OCI-LY3 (cell line): ENCODE data around the gene FAM118B.
A peak's percentile ranks its signal among the peaks of the same experiment; 100 is the strongest.

Source experiments
- H2AFZ ChIP-seq: fragments of 200-600, 300-600 bp; shearing (Covaris generic); 2 replicates; pipeline ENCODE4 v1.6.0; 2014; ENCODE audit warnings: antibody characterized with exemption, low read depth, low read length
- H3K27ac ChIP-seq: fragments of 200-600, 300-600 bp; sonication (generic); 2 replicates; pipeline ENCODE4 v1.5.1; 2014; ENCODE audit warnings: mild to moderate bottlenecking, low read length, moderate library complexity, mixed read lengths
- H3K27me3 ChIP-seq: fragments of 200-600, 300-600 bp; sonication (generic); 2 replicates; pipeline ENCODE4 v1.6.1; 2014; ENCODE audit warnings: low read depth, low read length, mixed read lengths
- H3K36me3 ChIP-seq: fragments of 200-600, 300-600 bp; sonication (generic); replicated peaks from 2 replicates; pipeline ENCODE3; 2014; ENCODE audit warnings: low read depth, low read length, mixed read lengths
- H3K4me1 ChIP-seq: fragments of 300-600, 200-600 bp; sonication (generic); 2 replicates; pipeline ENCODE4 v1.6.1; 2014; ENCODE audit warnings: low read length, mixed read lengths
- H3K4me2 ChIP-seq: fragments of 200-600, 300-600 bp; sonication (generic); 2 replicates; pipeline ENCODE4 v1.6.1; 2014; ENCODE audit warnings: low read length, mixed read lengths
- H3K4me3 ChIP-seq: fragments of 300-600, 200-600 bp; sonication (generic); 2 replicates; pipeline ENCODE4 v1.5.1; 2014; ENCODE audit warnings: antibody characterized with exemption, mild to moderate bottlenecking, low read length, moderate library complexity
- H3K79me2 ChIP-seq: fragments of 300-600, 200-600 bp; shearing (Covaris generic); 2 replicates; pipeline ENCODE4 v1.6.1; 2014; ENCODE audit warnings: mild to moderate bottlenecking, low read length, mixed read lengths
- H3K9ac ChIP-seq: fragments of 300-600, 200-600 bp; shearing (Covaris generic); 2 replicates; pipeline ENCODE4 v1.6.0; 2014; ENCODE audit warnings: mild to moderate bottlenecking, low read length, moderate library complexity
- H3K9me3 ChIP-seq: fragments of 200-600, 300-600 bp; shearing (Covaris generic); 2 replicates; pipeline ENCODE4 v1.6.1; 2014; ENCODE audit warnings: low read length, mixed read lengths; ENCODE audit not compliant: insufficient read depth
- H4K20me1 ChIP-seq: fragments of 200-600, 300-600 bp; sonication (generic); 2 replicates; pipeline ENCODE4 v1.6.1; 2016; ENCODE audit warnings: low read length, mixed read lengths; ENCODE audit not compliant: insufficient read depth
- EZH2phosphoT487 ChIP-seq: fragments of 200-600 bp; shearing (Covaris generic); IDR thresholded peaks from 2 replicates; pipeline ENCODE4 v1.6.1; 2018; ENCODE audit warnings: antibody characterized with exemption, mixed run types, low read depth
- TF ChIP-seq, protein P1 (sequence below): fragments of 200-600, 300-600 bp; sonication (generic); IDR thresholded peaks from 2 replicates; pipeline ENCODE4 v1.5.1; 2014; ENCODE audit warnings: antibody characterized with exemption, low read length, low read depth

FAM118B gene

DNA sequence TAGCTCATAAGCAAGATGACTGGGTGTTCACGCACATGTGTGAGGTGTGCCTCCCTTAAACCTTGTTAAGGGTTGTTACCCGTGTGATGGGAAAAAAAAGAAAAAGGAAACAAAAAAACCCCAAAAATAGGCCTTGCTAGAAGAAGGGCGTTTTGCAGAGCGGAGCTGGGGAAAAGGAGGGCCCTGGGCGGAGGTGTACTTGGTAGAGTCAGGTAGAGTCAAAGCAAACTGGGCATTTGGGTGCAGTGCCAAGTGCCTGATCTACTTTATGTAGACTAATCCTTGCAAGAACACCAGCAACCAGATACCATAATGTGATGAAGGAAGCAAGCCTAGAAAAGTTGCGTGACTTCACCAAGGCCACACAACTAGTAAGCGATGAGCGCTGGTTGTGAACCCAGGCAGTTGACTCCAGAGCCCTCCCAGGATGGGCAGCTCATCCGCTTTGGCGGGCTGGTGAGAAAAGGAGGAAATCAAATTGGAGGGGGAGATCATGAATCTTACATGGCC lies 70.1 kb downstream of the FAM118B start:
- Histone ChIP-seq H3K4me3 (no peak overlapping the region), H3K79me2 (peaks cover 4% of the 10 kb centered on the region; the same call in 1 of the 2 replicates), H3K9ac (no peak overlapping the region), H3K4me1 (peaks cover 13% of the 10 kb centered on the region), H3K9me3 (no peaks in the 10 kb centered on the region), H3K36me3 (peaks cover 11% of the 10 kb centered on the region), H4K20me1 (no peaks in the 10 kb centered on the region), H2AFZ (no peak overlapping the region), H3K4me2 (no peak overlapping the region), H3K27me3 (no peaks in the 10 kb centered on the region), H3K27ac (no peak overlapping the region)
- TF ChIP-seq, protein P1, sequence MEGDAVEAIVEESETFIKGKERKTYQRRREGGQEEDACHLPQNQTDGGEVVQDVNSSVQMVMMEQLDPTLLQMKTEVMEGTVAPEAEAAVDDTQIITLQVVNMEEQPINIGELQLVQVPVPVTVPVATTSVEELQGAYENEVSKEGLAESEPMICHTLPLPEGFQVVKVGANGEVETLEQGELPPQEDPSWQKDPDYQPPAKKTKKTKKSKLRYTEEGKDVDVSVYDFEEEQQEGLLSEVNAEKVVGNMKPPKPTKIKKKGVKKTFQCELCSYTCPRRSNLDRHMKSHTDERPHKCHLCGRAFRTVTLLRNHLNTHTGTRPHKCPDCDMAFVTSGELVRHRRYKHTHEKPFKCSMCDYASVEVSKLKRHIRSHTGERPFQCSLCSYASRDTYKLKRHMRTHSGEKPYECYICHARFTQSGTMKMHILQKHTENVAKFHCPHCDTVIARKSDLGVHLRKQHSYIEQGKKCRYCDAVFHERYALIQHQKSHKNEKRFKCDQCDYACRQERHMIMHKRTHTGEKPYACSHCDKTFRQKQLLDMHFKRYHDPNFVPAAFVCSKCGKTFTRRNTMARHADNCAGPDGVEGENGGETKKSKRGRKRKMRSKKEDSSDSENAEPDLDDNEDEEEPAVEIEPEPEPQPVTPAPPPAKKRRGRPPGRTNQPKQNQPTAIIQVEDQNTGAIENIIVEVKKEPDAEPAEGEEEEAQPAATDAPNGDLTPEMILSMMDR: no peak
- no peak for TF ChIP-seq EZH2phosphoT487

DNA sequence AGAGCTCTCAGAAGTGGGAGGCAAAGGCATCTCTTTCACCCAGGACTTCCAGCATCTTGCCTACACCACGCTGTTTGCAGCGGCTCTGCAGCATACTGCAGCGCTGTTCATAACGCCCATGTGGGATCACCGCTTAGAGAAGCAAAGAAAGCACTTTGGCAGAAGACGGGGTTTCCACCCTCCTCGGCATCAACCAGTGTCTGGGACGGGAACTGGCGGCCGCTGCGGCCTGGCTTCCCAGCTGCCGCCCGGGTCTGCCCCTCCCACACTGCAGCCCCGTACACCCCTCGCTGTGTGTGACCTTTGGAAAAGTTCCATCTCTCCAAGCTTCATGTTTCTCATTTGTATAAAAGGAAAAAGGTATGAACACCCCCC lies 70.8 kb downstream of the FAM118B start:
- H3K4me3 ChIP-seq: peak overlapping the region; percentile 97
- no peak overlapping the region for H3K27ac ChIP-seq
- H3K9me3 ChIP-seq: no peaks in the 10 kb centered on the region
- TF ChIP-seq, protein P1: no peak
- peaks cover 6% of the 10 kb centered on the region for H3K36me3 ChIP-seq
- H4K20me1 ChIP-seq: no peaks in the 10 kb centered on the region
- H3K4me2 ChIP-seq: peak overlapping the region; percentile 79
- peaks cover 4% of the 10 kb centered on the region; the same call in 1 of the 2 replicates for H3K79me2 ChIP-seq
- H3K27me3 ChIP-seq: no peaks in the 10 kb centered on the region
- peak overlapping the region; percentile 81 for H2AFZ ChIP-seq
- peak overlapping the region; percentile 71 for H3K9ac ChIP-seq
- peaks cover 13% of the 10 kb centered on the region for H3K4me1 ChIP-seq

DNA sequence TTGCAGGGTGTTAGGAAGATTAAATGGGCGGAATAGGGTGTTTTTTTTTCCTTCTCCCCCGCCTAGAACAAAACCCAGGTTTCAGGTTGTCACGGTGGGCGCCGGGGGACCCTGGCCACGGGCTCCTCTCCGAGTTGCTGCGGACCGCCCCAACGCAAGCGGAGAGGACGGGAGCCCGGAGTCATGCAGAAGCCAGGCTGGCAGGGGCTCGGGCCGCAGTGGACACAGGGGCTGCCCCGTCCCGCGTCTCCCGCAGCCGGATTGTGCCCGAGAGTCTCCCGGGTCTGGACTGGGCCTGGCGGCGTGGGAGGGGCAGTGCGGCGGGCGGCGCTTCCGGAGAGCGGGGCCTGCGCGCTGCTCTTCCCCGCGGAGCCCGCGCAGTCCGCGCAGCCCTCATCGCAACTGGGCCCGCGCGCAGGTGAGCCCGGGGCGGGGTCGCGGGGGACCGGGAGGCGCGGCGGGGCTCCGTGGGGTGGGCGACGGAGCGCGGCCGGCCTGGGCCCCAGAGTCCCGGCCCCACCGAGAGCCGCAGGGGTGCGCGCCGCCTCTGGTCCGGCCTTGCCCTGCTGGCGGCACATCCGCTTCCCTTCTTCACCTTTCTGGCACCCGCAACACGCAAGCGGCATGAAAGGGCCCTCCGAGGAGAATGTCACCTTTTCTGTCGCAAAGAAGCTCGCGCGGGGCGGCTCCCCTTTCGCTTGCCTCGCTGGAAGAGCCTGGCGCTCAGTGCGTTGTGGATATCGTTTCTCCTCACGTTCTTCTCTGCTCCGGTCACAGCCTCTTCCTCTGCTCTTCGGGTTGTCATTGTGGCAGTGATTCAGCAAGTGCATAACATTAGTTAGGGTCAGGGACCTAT lies 71.4 kb downstream of the FAM118B start, which contains the start of gene TIRAP:
Gene TIRAP (plus strand): TSS at position 358 of the 856 bp plus-strand sequence. CDS start 7,802 bp downstream, outside the sequence.
- peaks cover under 1% of the 10 kb centered on the region for H3K36me3 ChIP-seq
- peaks cover 4% of the 10 kb centered on the region; the same call in 1 of the 2 replicates for H3K79me2 ChIP-seq
- no peaks in the 10 kb centered on the region for H3K9me3 ChIP-seq
- peak within 1 kb of the TSS; percentile 79 for H3K4me2 ChIP-seq
- peak within 1 kb of the TSS; percentile 71 for H3K9ac ChIP-seq
- no peaks in the 10 kb centered on the region for H4K20me1 ChIP-seq
- no peaks in the 10 kb centered on the region for H3K27me3 ChIP-seq
- TF ChIP-seq, protein P1: no peak
- peak within 1 kb of the TSS; percentile 97 for H3K4me3 ChIP-seq
- H3K27ac ChIP-seq: peak within 1 kb of the TSS; percentile 31
- H3K4me1 ChIP-seq: peaks cover 13% of the 10 kb centered on the region
- peak within 1 kb of the TSS; percentile 81 for H2AFZ ChIP-seq

DNA sequence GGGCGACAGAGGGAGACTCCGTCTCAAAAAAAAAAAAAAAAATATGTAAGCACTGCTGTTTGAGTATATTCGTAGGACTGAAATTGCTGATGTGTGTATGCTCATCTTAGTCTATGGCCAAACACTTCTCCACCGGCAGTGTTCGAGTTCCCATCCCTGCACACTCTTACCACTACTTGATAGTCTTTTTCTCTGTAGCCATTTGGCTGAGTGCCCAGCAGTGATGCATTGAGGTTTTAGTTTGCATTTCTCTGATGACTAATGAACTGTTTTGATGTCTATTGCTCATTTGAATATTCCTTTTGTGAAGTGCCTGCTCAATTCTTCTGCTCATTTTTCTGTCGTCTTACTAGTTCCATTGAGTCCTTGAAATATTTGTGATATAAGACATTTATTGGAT lies 73.2 kb downstream of the FAM118B start:
- Histone ChIP-seq H4K20me1 (no peaks in the 10 kb centered on the region), H3K27ac (no peak overlapping the region), H3K9ac (no peak overlapping the region), H3K9me3 (no peaks in the 10 kb centered on the region), H3K27me3 (no peaks in the 10 kb centered on the region), H3K4me3 (peak overlapping the region; percentile 97), H3K4me1 (peaks cover 23% of the 10 kb centered on the region), H2AFZ (no peak overlapping the region), H3K4me2 (peak overlapping the region; percentile 79), H3K79me2 (peaks cover 4% of the 10 kb centered on the region; the same call in 1 of the 2 replicates), H3K36me3 (peaks cover 8% of the 10 kb centered on the region)
- no peak for TF ChIP-seq EZH2phosphoT487
- TF ChIP-seq, protein P1: no peak
